Occipital lobe (tissue), 2 donors: Measurements from ENCODE around the gene JADE1. TPM values are rescaled to one million over a fixed set of nuclear protein-coding genes. Genes with fewer than 3 reads are reported as not detected.

Experiments
- DNase-seq: peaks from one replicate; lab custom pipeline; 2025; lab: John Stamatoyannopoulos, UW
- total RNA-seq: library from RNA; depleted of rRNA; stranded (reverse); fragments of >200 nt; gene quantifications from one replicate; pipeline ENCODE4 v1.2.3, GENCODE V29; 2014

JADE1 gene
- total RNA-seq, 1 donor from 2014 or later, result 44.3 TPM

- no peak for DNase-seq
These were observed 901 bp downstream of the JADE1 start for GRCh38 chr4:128810331-128810870.

- DNase-seq, result peak; percentile 65
These were observed 1.5 kb downstream of the JADE1 start for GRCh38 chr4:128810871-128811570.

GRCh38 chr4:128811571-128812441 is 2.3 kb downstream of the JADE1 start:
- peak; percentile 86 for DNase-seq

- no peak for DNase-seq
These were observed 3.1 kb downstream of the JADE1 start for GRCh38 chr4:128812442-128813235.

DNA sequence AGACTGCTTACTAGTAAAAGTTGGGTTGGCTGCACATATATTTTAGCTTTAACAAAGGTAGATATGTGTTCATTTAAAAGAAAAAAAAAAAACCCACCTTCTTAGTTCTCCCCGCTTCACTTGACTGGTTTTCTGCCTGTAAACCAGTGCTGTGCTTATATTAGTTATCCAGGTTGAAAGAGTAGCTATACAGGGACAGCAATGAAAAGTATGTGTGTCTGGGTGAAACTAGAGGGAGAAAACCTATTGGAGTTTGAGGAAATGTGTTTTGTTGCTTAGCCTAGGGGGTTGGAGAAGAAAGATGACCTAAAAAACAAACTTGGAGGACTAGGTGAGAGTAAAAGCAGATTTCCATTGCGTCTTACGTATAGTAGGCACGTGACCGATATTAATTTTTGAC is 4.5 kb downstream of the JADE1 start:
- DNase-seq, result no peak

GRCh38 chr4:128818442-128818841 is 8.9 kb downstream of the JADE1 start:
- no peak for DNase-seq

DNA sequence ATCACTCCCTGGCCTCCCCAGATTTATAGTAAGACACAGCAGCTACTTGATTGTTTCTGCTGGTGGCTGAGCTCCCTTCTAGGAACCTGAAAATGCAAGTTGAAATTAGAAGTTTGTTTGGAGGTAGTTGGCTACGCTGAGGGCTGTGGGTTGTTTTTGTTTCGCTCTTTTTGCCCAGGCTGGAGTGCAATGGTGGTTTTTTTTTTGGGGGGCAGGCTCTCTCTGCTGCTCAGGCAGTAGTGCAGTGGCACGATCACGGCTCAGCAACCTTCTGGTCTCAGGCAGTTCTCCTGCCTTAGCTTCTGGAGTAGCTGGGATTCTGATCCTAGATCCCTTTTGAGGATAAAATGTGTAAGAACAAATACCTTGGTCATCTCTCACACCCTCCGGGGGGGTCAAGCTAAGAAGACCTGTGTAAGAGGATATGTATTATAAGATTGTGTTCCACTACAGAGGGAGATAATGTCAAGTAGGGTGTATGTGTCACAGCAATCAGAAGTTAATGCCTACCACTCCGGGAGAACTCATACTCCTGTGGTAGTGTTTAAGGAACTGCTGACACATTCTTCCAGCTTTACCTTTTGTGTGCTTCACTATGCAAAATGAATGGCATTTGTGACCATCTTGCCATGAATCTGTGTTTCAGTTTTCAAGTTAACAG is 9.7 kb downstream of the JADE1 start:
- no peak for DNase-seq

GRCh38 chr4:128820671-128821070 is 11.2 kb downstream of the JADE1 start:
- no peak for DNase-seq

DNA sequence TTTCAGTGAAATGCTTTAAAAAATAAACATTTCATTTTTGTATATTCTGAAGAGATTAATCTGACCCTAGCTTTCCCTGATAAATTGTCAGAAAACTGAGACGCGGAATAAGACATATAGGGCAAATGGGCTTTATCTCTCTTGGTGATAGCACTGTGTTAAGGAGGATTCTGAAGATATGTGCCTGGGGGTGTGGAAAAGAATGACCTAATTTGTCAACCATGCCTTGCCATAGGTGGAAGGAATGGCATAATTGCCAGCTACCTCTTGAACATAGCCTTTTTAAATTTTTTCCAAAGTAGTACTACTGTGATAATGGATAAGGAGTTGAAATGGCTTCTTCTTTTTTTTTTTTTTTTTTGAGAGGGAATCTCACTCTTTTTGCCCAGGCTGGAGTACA is 11.7 kb downstream of the JADE1 start:
- DNase-seq, result no peak

GRCh38 chr4:128823025-128823661 is 13.6 kb downstream of the JADE1 start:
- DNase-seq, result no peak

DNA sequence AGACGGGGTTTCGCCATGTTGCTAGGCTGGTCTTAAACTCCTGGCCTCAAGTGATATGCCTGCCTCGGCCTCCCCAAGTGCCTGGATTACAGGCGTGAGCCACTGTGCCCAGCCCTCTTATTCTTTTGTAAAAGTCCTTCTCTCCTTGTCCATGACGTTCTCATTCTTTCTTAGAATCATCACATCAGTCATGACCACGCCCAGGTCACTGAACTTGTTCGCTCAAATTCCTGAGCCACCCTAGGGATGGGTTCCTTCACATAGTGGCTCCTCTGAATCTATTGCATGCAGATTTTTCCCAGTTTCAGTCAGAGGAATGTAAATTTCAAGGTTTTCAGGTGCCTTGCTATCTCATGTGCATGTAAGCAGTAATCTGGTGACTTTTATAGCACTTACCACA is 15.7 kb downstream of the JADE1 start:
- no peak for DNase-seq

DNA sequence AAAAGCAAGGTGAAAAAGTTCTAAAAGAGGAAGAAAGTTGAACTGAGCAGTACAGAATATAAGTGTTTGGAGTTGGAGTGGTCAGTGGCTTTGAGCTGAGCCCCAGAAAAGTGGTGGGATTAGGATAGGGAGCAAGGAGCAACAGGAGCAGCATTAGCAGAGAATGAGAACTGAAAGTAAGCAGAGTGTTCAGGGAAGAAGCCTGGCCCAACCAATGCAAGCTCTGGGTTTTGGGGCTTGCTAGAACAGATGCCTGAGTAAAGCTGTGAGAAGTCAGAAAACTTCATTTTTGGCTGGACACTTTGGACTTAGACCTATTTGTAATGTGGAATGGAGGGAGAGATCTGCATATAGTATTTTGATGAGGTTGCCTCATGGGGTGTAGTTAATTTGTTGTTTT is 17.8 kb downstream of the JADE1 start:
- DNase-seq, result no peak

GRCh38 chr4:128830906-128831503 is 21.5 kb downstream of the JADE1 start:
- no peak for DNase-seq

- peak; percentile 25 for DNase-seq
These were observed 22.2 kb downstream of the JADE1 start for GRCh38 chr4:128831531-128832242.

- no peak for DNase-seq
These were observed 22.7 kb downstream of the JADE1 start for GRCh38 chr4:128832243-128832625.

GRCh38 chr4:128835498-128836222 is 26.2 kb downstream of the JADE1 start:
- DNase-seq, result no peak

- DNase-seq, result no peak
These were observed 27.7 kb downstream of the JADE1 start for GRCh38 chr4:128837198-128837597.

DNA sequence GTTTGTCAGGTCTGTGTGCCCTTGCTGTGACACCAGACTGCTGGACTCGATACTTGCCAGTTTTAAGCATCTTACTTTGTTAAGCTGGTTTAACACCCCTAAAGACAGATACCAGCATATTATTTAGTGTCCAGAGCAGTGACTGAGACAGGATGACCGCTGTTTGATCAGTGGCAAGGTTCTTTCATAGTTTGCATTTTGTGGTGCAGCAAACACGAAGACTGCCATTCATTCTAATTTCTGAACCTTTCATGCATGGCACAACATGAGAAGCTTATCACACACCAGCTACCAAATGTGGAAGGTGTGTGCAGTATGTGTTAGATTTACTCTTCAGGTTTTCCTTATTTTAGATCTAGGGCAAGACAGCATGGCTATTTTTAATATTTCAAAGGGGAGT is 28.2 kb downstream of the JADE1 start:
- DNase-seq, result no peak
